HG02884 (cell line): ENCODE data around the gene CPHXL.

ENCODE experiments used
- ATAC-seq: cut with Tn5 transposase; IDR thresholded peaks from one replicate; pipeline ENCODE4 v1.9.1; 2021; ENCODE audit warnings: mild to moderate bottlenecking, moderate library complexity; ENCODE audit not compliant: unreplicated experiment

The CPHXL gene

DNA sequence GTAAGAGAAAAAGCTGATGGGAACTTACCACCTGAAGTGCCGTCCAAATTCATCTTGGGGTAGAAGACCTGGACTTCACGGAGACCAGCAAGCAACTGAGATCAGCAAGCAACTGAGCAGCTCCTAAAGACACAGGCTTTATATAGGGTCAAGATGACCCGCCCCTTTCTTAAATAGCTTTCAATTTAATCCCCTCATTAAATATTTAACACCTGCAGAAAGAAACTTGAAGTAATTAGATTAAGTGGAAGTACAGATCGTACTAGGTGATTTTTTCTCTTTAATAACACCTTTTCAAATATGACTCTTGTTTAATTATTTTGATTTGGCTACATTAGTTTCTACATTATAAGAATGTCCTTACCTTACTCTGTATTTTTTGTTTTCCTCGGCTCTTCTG, at the start of gene CPHXL:
Gene CPHXL, minus strand, starts transcription at position 101 of the 400 bp plus-strand sequence. Its CDS starts 48 bp downstream, at position 53.
- ATAC-seq: no peak

DNA sequence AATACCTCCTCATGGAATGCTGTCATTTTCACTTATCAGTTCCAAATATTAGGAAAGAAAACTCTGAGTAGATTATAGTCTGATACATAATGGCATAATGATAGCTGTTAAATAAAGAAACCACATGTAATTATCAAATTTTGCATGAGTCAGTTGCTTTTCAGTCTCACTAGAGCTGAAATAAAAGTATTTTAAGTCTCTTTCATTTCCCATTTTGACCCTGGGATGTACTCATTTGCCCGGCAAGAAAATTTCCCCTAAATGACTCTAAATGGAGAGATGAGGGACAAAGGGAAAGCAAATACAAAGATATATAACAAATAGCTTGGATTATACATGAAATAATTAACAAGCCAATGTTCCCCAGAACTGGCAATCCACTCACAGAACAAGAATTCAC, 47.9 kb upstream of the CPHXL start:
- no peak for ATAC-seq

DNA sequence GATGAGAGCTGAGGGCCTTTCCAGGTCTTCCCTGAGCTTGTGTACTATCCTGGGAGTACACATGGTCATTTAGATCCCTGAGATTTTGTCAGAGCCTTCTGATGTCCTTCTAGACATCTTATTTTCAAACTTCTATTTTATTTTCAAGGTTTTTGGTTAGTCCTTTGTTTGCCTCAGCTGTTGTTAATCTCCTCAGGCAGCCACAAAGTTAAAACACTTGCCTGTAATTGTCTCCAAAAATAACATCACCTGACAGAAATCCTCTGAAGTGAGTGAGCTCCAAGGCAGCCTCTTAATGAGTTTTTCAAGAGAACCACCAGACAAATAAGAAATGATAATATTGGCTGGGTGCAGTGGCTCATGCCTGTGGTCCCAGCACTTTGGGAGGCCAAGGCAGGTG, 43.8 kb upstream of the CPHXL start:
- no peak for ATAC-seq

DNA sequence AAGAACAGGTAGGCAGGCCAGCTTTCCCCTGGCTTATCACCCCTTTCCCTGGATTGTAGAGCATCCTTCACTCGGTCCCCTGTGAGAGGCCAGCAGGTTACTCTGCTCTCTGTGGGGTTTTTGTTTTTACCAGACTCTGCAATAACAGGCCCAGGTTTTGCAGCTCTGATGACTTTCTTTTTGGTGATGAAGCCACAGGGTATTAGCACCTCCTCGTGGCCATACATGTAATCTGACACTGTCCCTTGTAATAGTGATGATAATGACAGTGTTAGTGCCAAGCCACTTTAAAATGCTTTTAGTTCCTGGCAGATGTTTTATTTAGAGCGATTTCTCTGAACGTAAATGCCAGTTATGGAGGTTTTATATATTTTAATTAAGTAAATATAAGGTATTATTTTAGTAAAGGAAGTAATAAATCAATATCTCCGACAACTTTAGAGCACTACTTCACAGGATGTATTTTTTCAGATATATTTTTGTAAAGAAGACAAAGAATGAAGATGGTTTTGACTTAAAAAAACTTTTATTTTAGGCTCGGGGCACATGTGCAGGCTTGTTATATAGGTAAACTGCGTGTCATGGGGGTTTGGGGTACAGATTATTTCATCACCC, 38.0 kb upstream of the CPHXL start:
- ATAC-seq: peak; percentile 95

DNA sequence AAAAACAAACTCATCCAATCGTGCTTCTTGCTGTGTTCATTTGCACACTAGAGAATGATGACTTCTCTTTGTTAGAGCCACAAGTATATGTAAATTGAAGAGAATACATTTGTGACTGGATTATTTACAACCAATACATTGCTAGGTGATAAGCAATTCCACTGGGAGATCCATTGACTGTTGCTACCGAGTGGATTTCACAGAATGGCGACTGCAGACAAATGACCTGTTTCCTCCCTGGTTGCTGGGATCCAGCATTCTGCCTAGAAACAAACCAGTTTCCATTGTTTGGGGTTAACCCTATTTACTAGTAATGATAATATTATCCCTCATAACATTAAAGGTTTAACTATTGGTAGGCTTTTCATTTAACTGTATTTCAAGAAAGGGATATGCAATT, 36.9 kb upstream of the CPHXL start:
- ATAC-seq: no peak

DNA sequence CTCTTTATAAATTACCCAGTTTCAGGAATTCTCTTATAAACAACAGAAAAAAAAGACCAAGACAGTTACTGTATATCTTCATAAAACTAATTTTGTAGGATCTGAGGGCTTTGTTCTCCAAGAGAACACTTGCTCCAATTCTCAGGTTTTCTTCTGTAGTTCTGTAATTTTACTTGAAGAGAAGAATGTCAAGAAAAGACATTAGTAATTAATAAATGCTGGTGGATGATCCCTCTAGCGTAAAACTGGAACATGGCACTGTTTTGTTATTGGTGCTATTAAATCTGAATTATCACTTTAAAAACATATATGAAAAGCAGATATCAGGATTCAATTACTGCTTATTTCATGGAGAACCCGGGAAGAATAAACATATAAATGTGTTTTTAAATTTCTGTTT, 36.5 kb upstream of the CPHXL start:
- ATAC-seq: no peak

DNA sequence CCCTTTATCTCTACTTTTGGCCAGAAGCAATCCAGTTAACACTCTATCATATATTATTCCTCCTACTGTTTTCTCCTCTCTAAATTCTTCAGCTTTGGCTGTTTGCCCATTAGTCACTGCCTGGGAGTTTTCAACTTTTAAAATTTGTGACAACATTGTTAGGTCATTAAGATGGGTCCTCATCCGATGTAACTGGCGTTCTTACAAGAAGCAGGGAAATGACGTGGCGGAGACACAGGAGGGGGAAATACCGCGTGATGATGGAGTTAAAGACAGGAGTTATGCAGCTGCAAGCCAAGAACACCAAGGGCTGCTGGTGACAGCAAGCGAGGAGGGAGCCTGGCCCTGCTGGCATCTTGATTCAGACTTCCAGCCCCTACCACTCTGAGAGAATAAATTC, 34.8 kb upstream of the CPHXL start:
- ATAC-seq: no peak

DNA sequence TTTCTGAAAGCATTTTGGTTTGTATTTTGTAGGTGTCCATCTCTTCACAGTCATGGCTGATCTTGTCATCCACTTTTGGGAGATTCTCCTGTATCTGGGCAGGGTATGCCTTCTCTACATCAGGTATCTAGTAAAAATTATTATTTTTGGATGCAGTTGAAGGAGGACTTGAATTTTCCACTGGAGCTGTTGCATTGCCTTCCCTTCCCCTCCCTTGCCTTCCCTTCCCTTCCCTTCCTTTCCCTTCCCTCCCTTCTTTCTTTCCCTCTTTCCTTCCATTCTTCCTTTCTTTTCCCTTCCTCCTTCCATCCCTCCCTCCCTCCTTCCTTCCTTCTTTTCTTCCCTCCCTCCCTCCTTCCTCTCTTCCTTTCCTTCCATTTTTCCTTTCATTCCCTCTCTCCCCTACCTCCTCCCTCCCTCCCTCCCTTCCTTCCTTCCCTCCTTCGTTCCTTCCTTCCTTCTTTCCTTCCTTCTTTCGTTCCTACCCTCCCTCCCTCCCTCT, 33.8 kb upstream of the CPHXL start:
- no peak for ATAC-seq

DNA sequence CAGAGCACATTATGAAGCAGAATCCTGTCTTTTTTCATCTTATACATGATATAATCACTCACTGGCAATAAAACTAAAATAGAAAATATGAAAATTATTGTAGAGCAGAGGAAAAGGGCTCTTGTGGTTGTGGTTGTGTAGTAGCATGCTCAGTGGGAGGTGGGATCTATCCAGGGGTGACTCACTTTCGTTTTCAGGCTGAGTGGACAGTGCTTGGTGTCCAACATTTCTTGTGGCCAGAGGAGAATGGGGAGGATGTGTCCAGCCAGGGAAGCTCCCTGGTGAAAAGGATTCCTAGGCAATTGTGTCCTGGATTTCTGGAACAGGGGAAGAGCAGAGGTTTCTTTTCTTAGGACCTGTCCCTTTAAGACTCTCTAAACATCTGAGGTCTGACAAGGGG, 31.9 kb upstream of the CPHXL start:
- ATAC-seq: peak; percentile 45

DNA sequence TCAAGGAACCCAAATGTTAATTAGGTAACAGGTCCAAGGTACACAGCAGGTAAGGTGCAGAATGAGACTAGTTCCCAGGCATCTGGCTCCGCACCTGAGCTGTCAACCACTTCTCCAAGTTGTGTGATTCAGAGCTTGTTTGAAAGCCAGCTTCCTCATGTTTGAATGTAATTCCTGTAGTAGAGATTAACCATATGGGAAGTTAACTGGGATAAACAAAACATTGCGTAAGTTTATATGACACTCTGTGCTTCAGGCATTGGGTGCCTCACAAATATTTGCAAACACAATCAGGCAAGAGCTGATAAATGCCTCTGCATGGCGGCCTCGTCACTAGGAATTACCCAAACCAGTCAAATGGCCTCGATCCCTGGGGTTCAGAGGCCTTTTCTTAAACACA, 27.9 kb upstream of the CPHXL start:
- ATAC-seq: no peak

DNA sequence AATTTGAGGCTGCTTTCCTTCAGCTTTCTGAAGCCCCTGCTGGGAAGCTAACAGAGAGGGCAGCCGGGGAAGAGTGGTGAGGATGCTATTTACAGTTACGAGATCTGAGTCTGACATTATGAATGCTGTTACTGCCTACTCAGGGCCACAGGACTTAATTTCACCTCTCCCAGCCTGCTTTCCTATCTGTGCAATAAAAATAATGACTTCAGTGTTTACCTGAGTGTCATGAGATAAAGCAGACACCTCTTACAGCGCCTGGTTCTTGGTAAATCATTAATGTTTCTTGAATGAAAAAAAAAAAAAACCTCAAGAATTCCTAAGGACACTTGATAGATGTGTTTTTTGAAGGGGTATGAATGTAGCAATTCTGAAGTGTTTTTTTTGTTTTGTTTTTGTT, 24.2 kb upstream of the CPHXL start:
- no peak for ATAC-seq

DNA sequence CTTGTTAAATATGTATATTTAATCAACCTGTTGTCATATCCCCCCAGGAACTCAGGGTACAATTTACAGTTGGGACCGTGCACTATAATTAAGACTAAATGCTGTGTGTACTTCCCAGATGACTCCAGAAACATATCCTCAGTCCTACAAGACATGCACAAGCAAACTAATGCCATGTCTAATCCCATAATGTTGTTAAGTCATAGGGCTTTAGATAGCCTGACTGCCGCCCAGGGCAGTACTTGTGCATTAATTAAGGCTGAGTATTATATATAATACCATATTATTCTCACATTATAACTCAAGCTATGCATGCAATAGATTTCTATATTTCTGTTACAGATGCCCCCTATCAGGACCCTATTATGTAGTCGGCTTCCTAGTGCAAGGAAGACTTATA, 20.1 kb upstream of the CPHXL start:
- no peak for ATAC-seq

DNA sequence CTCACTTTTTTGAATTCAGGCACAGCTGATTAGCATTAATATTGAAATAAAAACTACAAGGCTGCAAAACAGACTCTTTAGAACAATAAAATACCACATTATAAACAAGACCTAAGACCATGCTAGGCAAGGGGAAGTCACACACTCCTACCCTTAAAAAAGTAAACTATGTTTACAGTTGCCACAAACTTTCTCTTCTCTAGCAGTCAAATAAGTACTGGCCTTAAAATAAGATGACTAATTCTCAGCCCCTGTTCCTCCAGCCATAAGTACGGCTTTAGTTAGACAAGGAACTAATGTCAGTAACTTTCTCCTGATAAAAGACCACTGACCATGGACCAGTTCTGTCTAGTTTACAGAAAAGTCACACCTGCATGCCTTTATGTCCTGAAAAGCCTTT, 19.5 kb upstream of the CPHXL start:
- ATAC-seq: peak; percentile 92

DNA sequence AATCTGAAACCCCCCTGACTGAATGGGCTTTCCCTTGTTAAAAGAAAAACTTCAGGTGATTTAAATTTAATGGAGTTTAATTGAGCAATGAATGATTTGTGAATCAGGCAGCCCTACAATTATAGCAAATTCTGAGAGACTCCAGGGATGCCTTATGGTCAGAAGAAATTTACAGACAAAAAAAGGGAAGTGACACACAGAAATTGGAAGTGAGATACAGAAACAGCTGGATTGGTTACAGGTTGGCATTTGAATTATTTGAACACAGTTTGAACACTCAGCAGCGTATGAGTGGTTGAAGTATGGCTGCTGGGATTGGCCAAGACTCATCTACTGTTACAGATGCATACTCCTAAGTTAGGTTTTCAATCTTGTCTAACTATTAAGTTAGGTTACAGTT, 19.0 kb upstream of the CPHXL start:
- ATAC-seq: no peak

DNA sequence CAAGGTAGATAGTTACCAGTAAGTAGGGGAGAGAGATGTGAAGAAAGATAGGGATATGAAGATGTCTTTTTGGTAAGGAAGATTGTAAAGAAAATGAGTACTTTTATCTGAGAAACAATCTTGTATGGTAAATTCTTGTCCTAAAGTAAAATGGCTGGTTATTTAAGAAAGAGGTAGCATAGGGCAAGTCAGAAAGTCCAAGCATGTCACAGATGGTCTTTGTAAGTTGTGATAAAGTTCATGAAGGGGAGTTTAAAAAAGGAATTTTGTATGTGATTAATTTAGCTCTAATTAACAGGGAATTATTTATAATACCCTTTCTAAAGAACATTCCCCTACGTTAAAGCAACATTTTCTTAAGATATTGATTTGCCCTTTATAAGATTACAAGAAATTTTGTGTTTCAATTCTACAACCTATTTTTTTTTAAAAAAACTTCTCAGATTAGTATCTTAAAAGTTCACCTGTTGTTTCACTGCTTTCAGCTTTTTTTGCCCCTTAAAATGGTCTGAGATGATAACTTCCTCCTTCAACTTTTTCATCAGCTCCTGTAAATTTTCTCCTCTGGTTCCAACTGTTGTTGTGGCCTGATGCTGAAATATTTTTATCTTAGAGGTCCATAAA, 16.2 kb upstream of the CPHXL start:
- no peak for ATAC-seq

DNA sequence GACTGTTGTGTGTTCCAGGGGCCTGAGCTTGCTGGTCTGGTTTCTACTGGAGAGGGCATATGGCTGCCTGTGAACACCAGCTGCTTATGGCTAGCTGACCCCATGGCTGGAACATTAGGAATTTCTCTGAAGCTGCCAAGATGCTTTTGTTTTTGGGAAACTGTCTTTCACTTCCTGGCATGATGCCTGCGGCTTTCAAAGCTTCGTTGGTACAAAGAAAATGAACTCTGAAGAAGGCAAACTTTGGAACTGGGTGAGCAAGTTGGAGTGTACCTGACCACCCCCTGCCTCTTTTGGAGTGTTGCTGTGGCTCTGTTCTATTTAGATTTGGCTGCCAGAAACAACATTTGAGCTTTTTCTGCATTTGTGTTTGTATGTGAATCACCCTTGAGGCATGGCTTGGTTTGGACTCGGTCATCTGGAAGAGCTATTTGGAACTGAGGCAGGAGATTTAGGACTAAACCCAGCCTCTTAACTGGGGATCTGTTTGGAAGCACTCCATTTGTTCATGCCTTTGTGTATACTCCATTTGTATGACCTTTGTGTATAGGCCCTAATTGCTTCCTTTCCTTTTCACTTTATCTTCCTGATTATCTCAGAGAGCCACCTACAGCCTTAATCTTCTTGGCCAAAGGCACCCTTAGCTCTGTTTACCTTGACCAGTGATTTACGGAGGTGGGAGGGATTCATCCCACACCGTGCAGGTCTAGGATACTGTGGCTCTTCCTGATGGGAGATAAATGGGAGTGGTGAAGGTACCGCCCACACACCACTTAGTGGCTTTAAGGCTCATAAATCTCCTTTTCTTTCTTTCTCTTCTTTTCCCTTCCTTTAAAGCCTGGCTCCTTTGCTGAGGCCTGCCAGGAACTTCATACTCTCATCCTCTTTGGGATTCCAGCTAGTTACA, 7.3 kb upstream of the CPHXL start:
- ATAC-seq: no peak

DNA sequence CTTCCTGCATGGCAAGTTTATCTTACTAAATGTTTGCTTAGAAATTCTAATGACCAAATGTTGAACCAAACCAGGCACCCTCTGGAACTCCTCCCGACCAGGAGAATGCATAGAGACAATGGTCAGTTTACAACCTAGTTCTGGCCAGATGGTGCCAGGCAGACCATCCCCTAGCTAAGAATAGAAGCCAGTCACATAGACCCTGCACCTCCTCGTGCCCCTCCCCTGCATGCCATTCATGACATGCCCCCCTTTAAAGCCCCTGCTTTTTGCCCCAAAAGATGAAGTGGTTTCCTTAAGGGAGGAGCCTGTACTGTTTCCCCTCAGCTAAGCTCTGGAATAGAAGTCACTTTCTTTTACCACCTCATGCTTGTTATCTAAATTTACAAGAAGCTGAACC, 6.6 kb upstream of the CPHXL start:
- ATAC-seq: no peak

DNA sequence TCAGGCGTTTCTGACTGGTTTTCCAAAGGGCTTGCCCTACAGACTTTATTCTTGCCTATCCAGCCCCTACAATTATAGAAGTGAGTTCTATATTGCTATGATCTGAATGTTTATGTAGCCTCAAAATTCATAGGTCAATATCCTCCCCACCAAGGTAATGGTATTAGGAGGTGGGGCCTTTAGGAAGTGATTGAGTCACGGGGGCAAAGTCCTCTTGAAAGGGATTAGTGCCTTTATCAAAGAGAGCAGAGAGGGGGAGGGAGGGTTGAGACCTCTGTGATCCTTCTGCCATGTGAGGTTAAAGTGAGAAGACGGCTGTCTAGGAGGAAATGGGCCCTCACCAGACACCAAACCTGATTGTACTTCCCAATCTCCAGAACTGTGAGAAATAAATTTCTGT, 931 bp upstream of the CPHXL start:
- no peak for ATAC-seq

DNA sequence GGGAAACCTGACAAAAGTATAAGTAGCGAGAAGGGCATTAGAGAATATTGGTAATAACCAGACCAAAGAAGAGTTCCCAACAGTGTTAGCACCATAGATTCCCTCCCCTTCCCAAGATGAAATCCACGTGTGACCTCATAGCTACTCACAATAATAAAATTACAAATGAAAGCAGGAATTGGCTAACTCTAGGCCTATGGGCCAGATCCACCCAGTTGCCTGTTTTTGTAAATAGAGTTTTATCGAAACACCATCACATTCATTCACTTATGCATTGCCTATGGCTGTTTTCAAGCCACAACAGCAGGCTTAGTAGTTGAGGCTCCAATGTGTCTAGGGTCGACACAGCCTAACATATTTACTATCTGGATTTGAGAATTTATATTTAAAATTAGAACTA, 7.8 kb downstream of the CPHXL start:
- no peak for ATAC-seq

DNA sequence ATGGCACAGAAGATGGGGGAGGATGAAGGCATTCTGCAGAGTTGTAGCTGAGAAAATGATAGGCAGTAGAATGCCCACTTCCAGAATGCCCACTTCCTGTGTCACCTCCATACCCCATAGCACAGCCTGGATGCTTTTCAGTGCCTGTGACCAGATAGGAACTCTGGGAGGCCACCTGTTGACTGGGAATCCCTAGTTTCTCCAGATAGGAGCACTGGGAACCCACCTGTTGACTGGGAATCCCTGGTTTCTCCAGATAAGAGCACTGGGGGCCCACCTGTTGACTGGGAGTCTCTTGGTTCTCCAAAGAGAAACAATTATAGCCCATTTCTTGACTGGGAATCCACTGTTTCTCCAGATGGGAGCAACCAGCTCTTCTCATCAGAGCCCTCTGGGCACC, 11.6 kb downstream of the CPHXL start:
- no peak for ATAC-seq

DNA sequence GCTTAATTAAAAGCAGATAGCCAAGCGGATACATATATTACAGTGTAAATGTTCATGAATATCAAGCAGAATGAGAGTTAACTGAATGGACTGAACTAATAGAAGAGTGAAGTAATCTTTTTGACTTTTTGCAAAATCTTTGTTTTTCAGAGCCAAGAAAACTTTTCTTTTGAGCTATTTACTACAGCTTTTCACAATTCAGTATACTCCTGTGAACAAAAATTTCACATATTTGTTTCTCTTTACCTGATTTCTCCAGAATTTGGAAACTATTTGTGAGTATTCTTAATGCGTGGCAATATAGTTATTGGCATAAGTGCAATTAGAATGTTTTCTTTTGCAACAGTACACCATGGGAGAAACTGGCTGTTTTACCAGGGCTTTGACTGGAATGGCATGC, 15.9 kb downstream of the CPHXL start:
- ATAC-seq: no peak

DNA sequence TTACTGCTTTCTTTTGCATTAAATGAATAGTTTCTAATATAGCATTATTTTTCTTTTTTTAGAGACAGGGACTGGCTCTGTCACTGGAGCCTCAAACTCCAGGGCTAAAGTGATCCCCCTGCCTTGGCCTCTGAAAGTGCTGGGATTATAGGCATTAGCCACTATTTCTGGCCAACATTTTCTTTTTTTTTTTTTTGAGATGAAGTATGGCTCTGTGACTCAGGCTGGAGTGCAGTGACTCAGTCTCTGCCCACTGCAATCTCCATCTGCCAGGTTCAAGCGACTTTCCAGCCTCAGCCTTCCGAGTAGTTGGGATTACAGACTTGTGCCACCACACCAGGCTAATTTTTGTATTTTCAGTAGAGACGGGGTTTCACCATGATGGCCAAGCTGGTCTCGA, 23.0 kb downstream of the CPHXL start:
- ATAC-seq: no peak
